Neuron (in vitro differentiated cells): ENCODE measurements around the gene TEX2.
"Not testable (repeated sequence)": the region's sequence is repeated elsewhere in the genome, so short reads cannot be mapped to it uniquely, and the experiment has no call there.

ENCODE experiments used
- H2AFZ ChIP-seq: one replicate; pipeline ENCODE4 v1.6.1; 2013; ENCODE audit warnings: low read depth, mild to moderate bottlenecking, inconsistent platforms, low read length, moderate library complexity
- H3K27me3 ChIP-seq: one replicate; pipeline ENCODE4 v1.6.1; 2013; ENCODE audit warnings: low read length; ENCODE audit not compliant: insufficient read depth
- H3K36me3 ChIP-seq: one replicate; pipeline ENCODE4 v1.6.1; 2013; ENCODE audit warnings: low read length; ENCODE audit not compliant: insufficient read depth
- H3K4me1 ChIP-seq: one replicate; pipeline ENCODE4 v1.6.1; 2013; ENCODE audit warnings: low read length; ENCODE audit not compliant: insufficient read depth
- H3K4me3 ChIP-seq: 2 replicates; pipeline ENCODE4 v1.5.1; 2013; ENCODE audit warnings: mild to moderate bottlenecking, low read length, moderate library complexity
- H3K9me3 ChIP-seq: one replicate; pipeline ENCODE4 v1.6.1; 2013; ENCODE audit warnings: low read length

The TEX2 gene

GRCh38 chr17:64187093-64187895 lies 75.8 kb downstream of the TEX2 start:
- H2AFZ ChIP-seq = no peak overlapping the region
- no peak overlapping the region for H3K4me3 ChIP-seq

GRCh38 chr17:64186171-64187092 lies 76.6 kb downstream of the TEX2 start:
- no peaks in the 10 kb centered on the region for H3K27me3 ChIP-seq
- H3K9me3 ChIP-seq = no peaks in the 10 kb centered on the region
- no peak overlapping the region for H2AFZ ChIP-seq
- H3K36me3 ChIP-seq = no peaks in the 10 kb centered on the region
- no peak overlapping the region for H3K4me3 ChIP-seq
- H3K4me1 ChIP-seq = no peaks in the 10 kb centered on the region

More at GRCh38 chr17:64187093-64187895, 75.8 kb downstream of the TEX2 start:
- Histone ChIP-seq H3K36me3 (no peaks in the 10 kb centered on the region), H3K9me3 (no peaks in the 10 kb centered on the region), H3K4me1 (no peaks in the 10 kb centered on the region), H3K27me3 (no peaks in the 10 kb centered on the region)

GRCh38 chr17:64185557-64185956 lies 77.5 kb downstream of the TEX2 start:
- not testable (repeated sequence) for H3K36me3 ChIP-seq, H2AFZ ChIP-seq, H3K4me1 ChIP-seq, H3K9me3 ChIP-seq, H3K27me3 ChIP-seq, H3K4me3 ChIP-seq

- H3K27me3 ChIP-seq = no peaks in the 10 kb centered on the region
- H3K36me3 ChIP-seq = no peaks in the 10 kb centered on the region
- no peak overlapping the region for H3K4me3 ChIP-seq
- H2AFZ ChIP-seq = no peak overlapping the region
- H3K9me3 ChIP-seq = no peaks in the 10 kb centered on the region
- no peaks in the 10 kb centered on the region for H3K4me1 ChIP-seq
These were observed 78.0 kb downstream of the TEX2 start for GRCh38 chr17:64185101-64185500.

GRCh38 chr17:64183815-64184214 lies 79.2 kb downstream of the TEX2 start:
- Histone ChIP-seq H3K4me3 (no peak overlapping the region), H3K27me3 (no peaks in the 10 kb centered on the region)

GRCh38 chr17:64182325-64183012 lies 80.6 kb downstream of the TEX2 start:
- Histone ChIP-seq H3K27me3 (no peaks in the 10 kb centered on the region), H3K4me1 (no peaks in the 10 kb centered on the region), H3K4me3 (no peak overlapping the region), H3K36me3 (no peaks in the 10 kb centered on the region), H3K9me3 (no peaks in the 10 kb centered on the region), H2AFZ (no peak overlapping the region)

More at GRCh38 chr17:64183815-64184214, 79.2 kb downstream of the TEX2 start:
- Histone ChIP-seq H3K9me3 (no peaks in the 10 kb centered on the region), H3K4me1 (no peaks in the 10 kb centered on the region), H2AFZ (no peak overlapping the region), H3K36me3 (no peaks in the 10 kb centered on the region)

- Histone ChIP-seq H3K4me1 (no peaks in the 10 kb centered on the region), H3K4me3 (no peak overlapping the region), H3K9me3 (no peaks in the 10 kb centered on the region), H3K36me3 (peaks cover 5% of the 10 kb centered on the region), H2AFZ (no peak overlapping the region), H3K27me3 (no peaks in the 10 kb centered on the region)
These were observed 82.7 kb downstream of the TEX2 start for GRCh38 chr17:64180089-64181073.

GRCh38 chr17:64179024-64179423 lies 84.0 kb downstream of the TEX2 start:
- H3K36me3 ChIP-seq, H3K9me3 ChIP-seq, H3K27me3 ChIP-seq, H3K4me1 ChIP-seq, H3K4me3 ChIP-seq, H2AFZ ChIP-seq: not testable (repeated sequence)

- Histone ChIP-seq H3K9me3 (no peaks in the 10 kb centered on the region), H2AFZ (no peak overlapping the region), H3K4me3 (no peak overlapping the region), H3K4me1 (no peaks in the 10 kb centered on the region), H3K36me3 (peaks cover 5% of the 10 kb centered on the region), H3K27me3 (no peaks in the 10 kb centered on the region)
These were observed 84.8 kb downstream of the TEX2 start for GRCh38 chr17:64178011-64178825.

- Histone ChIP-seq H3K27me3 (no peaks in the 10 kb centered on the region), H3K9me3 (no peaks in the 10 kb centered on the region), H2AFZ (no peak overlapping the region), H3K4me1 (no peaks in the 10 kb centered on the region), H3K4me3 (no peak overlapping the region), H3K36me3 (peaks cover 5% of the 10 kb centered on the region)
These were observed 85.6 kb downstream of the TEX2 start for GRCh38 chr17:64177311-64178010.

GRCh38 chr17:64176556-64176955 lies 86.5 kb downstream of the TEX2 start:
- H3K4me1 ChIP-seq = no peaks in the 10 kb centered on the region
- no peak overlapping the region for H3K4me3 ChIP-seq
- no peaks in the 10 kb centered on the region for H3K9me3 ChIP-seq

More at GRCh38 chr17:64176556-64176955, 86.5 kb downstream of the TEX2 start:
- Histone ChIP-seq H3K36me3 (peaks cover 5% of the 10 kb centered on the region), H3K27me3 (no peaks in the 10 kb centered on the region), H2AFZ (no peak overlapping the region)
